ENCODE results near the gene CCDC190. TPM values are rescaled to one million over a fixed set of nuclear protein-coding genes. Genes with fewer than 3 reads are reported as not detected.

CCDC190 gene
- total RNA-seq, 1 experiment from 2014 or later, result not detected

DNA sequence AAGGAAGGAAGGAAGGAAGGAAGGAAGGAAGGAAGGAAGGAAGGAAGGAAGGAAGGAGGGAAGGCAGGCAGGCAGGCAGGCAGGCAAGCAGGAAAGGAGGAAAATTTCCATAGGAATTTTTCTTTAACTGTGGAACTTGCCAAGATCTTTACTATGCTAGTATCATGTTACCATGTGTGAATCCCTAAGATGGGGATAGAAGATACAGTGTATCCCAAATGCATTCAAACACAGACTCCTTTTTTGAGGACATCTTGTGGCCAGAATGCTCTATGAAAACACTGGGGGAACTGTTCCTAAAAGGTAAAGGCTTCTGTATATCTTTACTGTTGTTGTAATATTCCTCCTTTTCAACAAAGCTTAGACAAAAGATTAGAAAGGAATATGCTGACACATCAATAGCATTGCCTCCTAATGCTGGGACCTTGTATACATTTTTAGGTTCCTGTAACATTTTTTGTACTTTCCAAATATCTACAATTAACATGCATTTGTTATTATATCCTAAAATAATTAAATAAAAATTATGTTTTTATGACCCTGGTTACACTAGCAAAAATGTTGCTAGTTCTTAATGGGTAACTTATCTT lies 20.6 kb downstream of the CCDC190 start:
- intact Hi-C loops (cut with micrococcal nuclease; ENCODE audit: unreplicated experiment) (no loop called here), in situ Hi-C loops (cut with HindIII; ENCODE audit: low pct_unique_long_range_greater_than_20kb, low sequenced_read_pairs) (no loop called here)
- no peak for DNase-seq (ENCODE audit: low read depth, low spot score)
- TF ChIP-seq POLR2AphosphoS5 (IDR thresholded peaks at IDR 0.05; ENCODE audit: low read depth, low read length) (no peak), TCF7L2 (IDR thresholded peaks at IDR 0.05; ENCODE audit: low read depth, low read length) (no peak), SIN3A (IDR thresholded peaks at IDR 0.05; ENCODE audit: borderline replicate concordance, insufficient read depth, low read depth, low read length) (no peak)
- TF ChIP-seq, protein P1, sequence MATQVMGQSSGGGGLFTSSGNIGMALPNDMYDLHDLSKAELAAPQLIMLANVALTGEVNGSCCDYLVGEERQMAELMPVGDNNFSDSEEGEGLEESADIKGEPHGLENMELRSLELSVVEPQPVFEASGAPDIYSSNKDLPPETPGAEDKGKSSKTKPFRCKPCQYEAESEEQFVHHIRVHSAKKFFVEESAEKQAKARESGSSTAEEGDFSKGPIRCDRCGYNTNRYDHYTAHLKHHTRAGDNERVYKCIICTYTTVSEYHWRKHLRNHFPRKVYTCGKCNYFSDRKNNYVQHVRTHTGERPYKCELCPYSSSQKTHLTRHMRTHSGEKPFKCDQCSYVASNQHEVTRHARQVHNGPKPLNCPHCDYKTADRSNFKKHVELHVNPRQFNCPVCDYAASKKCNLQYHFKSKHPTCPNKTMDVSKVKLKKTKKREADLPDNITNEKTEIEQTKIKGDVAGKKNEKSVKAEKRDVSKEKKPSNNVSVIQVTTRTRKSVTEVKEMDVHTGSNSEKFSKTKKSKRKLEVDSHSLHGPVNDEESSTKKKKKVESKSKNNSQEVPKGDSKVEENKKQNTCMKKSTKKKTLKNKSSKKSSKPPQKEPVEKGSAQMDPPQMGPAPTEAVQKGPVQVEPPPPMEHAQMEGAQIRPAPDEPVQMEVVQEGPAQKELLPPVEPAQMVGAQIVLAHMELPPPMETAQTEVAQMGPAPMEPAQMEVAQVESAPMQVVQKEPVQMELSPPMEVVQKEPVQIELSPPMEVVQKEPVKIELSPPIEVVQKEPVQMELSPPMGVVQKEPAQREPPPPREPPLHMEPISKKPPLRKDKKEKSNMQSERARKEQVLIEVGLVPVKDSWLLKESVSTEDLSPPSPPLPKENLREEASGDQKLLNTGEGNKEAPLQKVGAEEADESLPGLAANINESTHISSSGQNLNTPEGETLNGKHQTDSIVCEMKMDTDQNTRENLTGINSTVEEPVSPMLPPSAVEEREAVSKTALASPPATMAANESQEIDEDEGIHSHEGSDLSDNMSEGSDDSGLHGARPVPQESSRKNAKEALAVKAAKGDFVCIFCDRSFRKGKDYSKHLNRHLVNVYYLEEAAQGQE (IDR thresholded peaks at IDR 0.05; ENCODE audit: insufficient read depth in 1 of 2, low read depth in 2 of 2, low read length in 1 of 2), result no peak
- TF ChIP-seq, protein P2, sequence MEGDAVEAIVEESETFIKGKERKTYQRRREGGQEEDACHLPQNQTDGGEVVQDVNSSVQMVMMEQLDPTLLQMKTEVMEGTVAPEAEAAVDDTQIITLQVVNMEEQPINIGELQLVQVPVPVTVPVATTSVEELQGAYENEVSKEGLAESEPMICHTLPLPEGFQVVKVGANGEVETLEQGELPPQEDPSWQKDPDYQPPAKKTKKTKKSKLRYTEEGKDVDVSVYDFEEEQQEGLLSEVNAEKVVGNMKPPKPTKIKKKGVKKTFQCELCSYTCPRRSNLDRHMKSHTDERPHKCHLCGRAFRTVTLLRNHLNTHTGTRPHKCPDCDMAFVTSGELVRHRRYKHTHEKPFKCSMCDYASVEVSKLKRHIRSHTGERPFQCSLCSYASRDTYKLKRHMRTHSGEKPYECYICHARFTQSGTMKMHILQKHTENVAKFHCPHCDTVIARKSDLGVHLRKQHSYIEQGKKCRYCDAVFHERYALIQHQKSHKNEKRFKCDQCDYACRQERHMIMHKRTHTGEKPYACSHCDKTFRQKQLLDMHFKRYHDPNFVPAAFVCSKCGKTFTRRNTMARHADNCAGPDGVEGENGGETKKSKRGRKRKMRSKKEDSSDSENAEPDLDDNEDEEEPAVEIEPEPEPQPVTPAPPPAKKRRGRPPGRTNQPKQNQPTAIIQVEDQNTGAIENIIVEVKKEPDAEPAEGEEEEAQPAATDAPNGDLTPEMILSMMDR (IDR thresholded peaks at IDR 0.05), result no peak
- POLR2A ChIA-PET, result no interaction called here
- Histone ChIP-seq H3K4me3 (ENCODE audit: low read depth in 2 of 2, low read length in 2 of 2) (no peak overlapping the region), H3K27ac (ENCODE audit: low read length) (no peak overlapping the region), H3K27me3 (ENCODE audit: control insufficient read depth, insufficient read depth, low read length) (no peaks in the 10 kb centered on the region; the same call in 1 of the 2 replicates), H3K9me3 (ENCODE audit: control insufficient read depth, insufficient read depth, low read depth, low read length) (peaks cover 6% of the 10 kb centered on the region; the same call in 1 of the 2 replicates), H3K36me3 (ENCODE audit: control insufficient read depth, insufficient read depth, low read length) (no peaks in the 10 kb centered on the region), H3K4me1 (ENCODE audit: control insufficient read depth, insufficient read depth, low read length) (no peaks in the 10 kb centered on the region)
- CTCF ChIA-PET, result no interaction called here
- no TSS peak for BruUV-seq (replicated peaks)
- ATAC-seq, result no peak

DNA sequence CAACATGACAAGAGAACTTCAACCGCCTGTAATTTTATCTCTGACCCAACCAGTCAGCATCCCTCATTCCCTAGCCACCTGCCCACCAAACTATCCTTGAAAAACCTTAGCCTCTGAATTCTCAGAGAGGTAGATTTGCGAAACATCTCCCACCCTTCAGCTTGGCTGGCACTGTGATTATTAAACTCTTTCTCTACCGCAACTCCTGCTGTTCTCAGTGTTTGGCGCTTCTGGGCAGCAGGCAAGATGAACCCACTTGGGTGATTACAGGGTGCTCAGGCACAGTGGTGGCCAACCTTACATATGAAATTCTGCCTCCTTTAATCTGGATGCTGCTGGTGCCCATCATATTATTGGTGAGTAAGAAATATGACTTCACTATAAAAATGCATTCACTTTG lies 22.1 kb downstream of the CCDC190 start:
- CTCF ChIA-PET, result no interaction called here

More for the DNA sequence above, 22.1 kb downstream of the CCDC190 start:
- no peak for DNase-seq (ENCODE audit: low read depth, low spot score)
- H3K9me3 ChIP-seq (ENCODE audit: control insufficient read depth, insufficient read depth, low read depth, low read length), result peaks cover 6% of the 10 kb centered on the region; the same call in 1 of the 2 replicates
- no peaks in the 10 kb centered on the region for H3K4me1 ChIP-seq (ENCODE audit: control insufficient read depth, insufficient read depth, low read length)
- intact Hi-C loops (cut with micrococcal nuclease; ENCODE audit: unreplicated experiment) (no loop called here), in situ Hi-C loops (cut with HindIII; ENCODE audit: low pct_unique_long_range_greater_than_20kb, low sequenced_read_pairs) (no loop called here)
- no peaks in the 10 kb centered on the region for H3K36me3 ChIP-seq (ENCODE audit: control insufficient read depth, insufficient read depth, low read length)
- H3K4me3 ChIP-seq (ENCODE audit: low read depth in 2 of 2, low read length in 2 of 2), result no peak overlapping the region
- no TSS peak for BruUV-seq (replicated peaks)
- peaks cover 3% of the 10 kb centered on the region; the same call in 1 of the 2 replicates for H3K27me3 ChIP-seq (ENCODE audit: control insufficient read depth, insufficient read depth, low read length)
- ATAC-seq, result no peak
- TF ChIP-seq SIN3A (IDR thresholded peaks at IDR 0.05; ENCODE audit: borderline replicate concordance, insufficient read depth, low read depth, low read length), result no peak
- TF ChIP-seq POLR2AphosphoS5 (IDR thresholded peaks at IDR 0.05; ENCODE audit: low read depth, low read length), result no peak
- TF ChIP-seq, protein P2 (IDR thresholded peaks at IDR 0.05), result no peak
- TF ChIP-seq, protein P1 (IDR thresholded peaks at IDR 0.05; ENCODE audit: insufficient read depth in 1 of 2, low read depth in 2 of 2, low read length in 1 of 2), result no peak
- no peak for TF ChIP-seq TCF7L2 (IDR thresholded peaks at IDR 0.05; ENCODE audit: low read depth, low read length)
- no peak overlapping the region for H3K27ac ChIP-seq (ENCODE audit: low read length)
- POLR2A ChIA-PET, result no interaction called here

All from Panc1 (cell line).